HG03103 (cell line): ENCODE results near the gene PCDH9.

Experiments used
- ATAC-seq: cut with Tn5 transposase; IDR thresholded peaks from one replicate; pipeline ENCODE4 v1.9.1; 2021; ENCODE audit warnings: low read depth; ENCODE audit not compliant: unreplicated experiment

The PCDH9 gene

DNA sequence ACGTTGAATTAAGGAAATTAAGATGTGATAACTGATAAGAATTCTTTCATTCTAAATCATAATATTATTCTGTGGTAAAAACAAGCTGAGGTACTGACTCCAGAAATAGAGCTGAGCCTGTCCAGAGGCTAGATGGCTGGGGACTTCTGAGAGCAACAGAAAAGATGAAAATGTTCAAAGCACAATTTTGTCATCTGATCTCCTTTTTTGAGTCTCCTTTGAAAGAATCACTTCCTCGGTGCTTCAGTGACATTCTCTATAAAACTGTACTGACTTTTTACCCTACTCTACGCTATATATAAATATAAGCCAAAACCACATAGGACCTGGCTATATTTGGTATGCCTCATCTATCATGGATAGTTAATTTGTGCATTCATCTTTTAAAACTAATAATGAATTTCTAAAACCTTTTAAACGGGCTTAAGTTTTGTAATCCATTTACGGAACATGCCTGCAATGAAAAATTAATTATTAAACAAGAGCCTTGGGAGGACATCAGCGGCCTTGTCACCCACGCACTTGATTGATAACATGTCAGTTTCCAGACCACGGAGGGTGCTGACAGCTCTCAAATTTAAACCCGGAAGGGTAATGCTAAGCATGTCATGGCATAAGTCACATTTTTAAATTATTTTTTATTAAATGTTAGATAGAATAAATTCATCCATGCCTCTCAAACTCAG, 235.5 kb downstream of the PCDH9 start:
- ATAC-seq, result peak; percentile 37

GRCh38 chr13:66994097-66994496, 236.0 kb downstream of the PCDH9 start:
- ATAC-seq, result peak; percentile 61

DNA sequence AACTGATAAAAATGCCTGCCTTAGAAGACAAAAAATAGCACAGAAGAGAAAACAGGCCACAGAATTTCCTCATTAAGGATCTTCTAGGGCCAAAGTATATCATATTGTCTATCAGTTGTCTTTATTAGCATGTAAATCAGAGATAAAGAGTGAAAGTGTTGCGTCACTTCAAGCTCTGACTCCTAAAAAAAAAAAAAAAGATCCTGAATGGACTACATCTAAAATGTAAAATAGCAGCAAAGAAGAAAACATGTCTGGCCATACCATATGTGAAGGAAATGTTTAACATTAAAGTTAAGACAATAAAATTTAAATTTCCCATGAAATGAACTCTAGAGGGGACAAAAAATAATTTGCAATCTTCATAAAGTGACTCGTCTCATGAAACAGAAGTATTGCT, 237.4 kb downstream of the PCDH9 start:
- ATAC-seq, result no peak

DNA sequence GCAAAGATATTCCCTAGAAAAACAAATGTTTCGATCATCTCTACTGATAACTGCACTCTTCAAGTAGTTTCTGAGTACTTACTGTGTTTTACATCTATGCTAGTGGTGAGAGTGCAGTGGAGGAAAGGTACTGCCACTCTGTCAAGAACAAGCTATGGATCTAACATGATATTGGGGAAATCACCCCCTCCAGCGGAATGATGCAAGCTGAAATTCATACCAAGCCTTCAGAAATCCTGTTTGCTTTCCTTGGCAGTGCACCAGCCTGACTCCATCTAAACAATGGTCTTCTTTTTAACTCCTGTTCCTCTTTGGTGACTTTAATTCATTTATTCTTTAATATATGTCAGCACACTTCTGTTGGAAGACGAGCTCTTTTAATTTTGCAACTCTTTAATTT, 238.0 kb downstream of the PCDH9 start:
- ATAC-seq, result no peak

DNA sequence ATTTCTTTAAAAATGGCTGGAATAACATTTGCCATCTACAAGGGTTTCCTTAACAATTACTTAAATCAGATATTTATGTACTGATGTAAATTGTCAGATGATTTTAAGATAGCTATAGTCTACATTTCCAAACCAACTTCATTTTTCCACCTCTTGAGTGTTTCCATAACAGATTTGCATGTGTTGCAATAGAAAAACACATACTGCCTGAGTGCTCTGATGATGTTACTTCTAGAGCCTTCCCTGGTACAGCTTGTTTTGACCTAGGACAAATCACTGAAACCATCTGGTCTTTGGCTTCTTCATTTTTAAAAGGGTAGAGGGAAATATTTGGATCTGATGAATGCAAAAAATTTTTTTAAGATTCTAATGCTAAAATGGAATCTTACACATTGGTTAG, 245.9 kb downstream of the PCDH9 start:
- no peak for ATAC-seq

- ATAC-seq, result no peak
These were observed 248.2 kb downstream of the PCDH9 start for GRCh38 chr13:66981912-66982311.

DNA sequence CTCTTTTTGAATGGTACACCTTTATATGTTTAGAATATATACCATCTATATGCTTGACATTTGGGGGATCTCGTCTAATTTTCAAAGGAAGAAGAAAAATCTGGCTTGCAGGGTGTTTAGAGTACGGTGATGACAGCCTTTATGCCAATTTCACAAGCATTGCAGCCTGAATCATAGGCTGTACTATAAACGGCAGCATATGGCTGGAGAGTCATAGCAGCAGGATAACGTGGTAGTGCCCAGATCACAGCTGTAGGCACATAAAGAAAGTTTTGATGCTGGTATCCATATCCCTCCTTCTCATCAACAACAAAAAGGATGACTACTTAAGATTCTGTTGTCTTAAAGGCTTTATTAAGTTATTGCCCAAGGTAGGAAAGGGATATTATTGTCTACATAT, 253.0 kb downstream of the PCDH9 start:
- ATAC-seq, result no peak

GRCh38 chr13:66974889-66975288, 255.2 kb downstream of the PCDH9 start:
- no peak for ATAC-seq

GRCh38 chr13:66974174-66974573, 256.0 kb downstream of the PCDH9 start:
- ATAC-seq, result no peak

- ATAC-seq, result no peak
These were observed 257.5 kb downstream of the PCDH9 start for GRCh38 chr13:66972659-66973058.

DNA sequence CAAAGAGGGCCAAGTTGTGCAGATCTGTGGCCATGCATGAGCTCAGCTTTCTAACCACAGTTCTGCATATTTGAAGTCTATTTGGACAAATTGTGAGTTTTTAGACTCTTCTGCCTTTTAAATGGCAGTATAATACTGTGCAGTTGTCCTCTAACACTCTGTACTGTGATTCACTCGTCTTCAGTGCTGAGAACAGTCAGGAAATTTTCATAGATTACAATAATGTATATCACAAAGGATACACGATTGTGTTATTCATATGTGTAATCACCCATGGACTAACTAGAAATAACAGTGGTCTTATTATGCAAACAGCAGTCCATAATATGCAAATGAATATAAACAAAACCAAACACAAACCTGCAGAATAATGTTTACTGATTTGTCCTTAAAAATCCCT, 259.1 kb downstream of the PCDH9 start:
- no peak for ATAC-seq

DNA sequence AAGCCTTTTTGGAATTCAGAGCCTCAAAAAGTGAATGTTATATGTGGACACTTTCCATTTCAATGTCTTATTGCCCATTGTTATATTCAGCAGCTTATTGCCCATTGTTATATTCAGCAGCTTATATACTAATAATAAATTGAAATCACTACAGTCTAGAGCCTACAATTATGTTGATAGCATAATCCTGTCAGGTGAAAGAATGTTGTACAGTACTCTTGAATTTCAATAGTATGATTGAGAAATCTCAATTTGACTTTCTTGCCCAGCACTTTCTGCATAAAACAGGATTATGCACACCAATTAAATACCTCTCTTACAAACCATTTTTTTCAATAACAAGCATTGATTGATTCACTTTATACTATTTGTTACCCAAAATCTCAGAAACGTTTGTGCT, 260.8 kb downstream of the PCDH9 start:
- no peak for ATAC-seq

- no peak for ATAC-seq
These were observed 262.1 kb downstream of the PCDH9 start for GRCh38 chr13:66967811-66968597.

GRCh38 chr13:66965181-66965580, 265.0 kb downstream of the PCDH9 start:
- ATAC-seq, result no peak

- no peak for ATAC-seq
These were observed 267.2 kb downstream of the PCDH9 start for GRCh38 chr13:66962953-66963352.

GRCh38 chr13:66958611-66959010, 271.5 kb downstream of the PCDH9 start:
- no peak for ATAC-seq

- ATAC-seq, result no peak
These were observed 277.6 kb downstream of the PCDH9 start for GRCh38 chr13:66952507-66952906.

- no peak for ATAC-seq
These were observed 278.7 kb downstream of the PCDH9 start for GRCh38 chr13:66951426-66951825.

DNA sequence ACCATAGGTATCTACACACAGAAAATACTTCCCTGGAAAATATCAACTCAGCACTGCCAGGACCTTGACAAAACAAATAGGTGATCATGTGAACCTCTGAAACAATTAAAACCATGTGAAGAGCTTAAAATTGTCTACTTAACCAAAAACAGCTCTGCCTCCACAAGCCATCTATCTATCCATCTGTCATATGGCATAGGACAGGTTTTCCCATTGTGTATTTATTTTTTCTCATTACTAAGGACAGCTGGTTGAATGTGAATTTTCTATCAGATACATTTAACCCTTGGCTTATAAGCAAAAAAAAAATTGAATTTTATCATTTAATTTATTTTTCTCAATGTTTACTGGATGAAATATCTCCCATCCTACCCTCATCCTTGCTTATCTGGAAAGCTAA, 279.5 kb downstream of the PCDH9 start:
- ATAC-seq, result no peak

GRCh38 chr13:66948910-66949309, 281.2 kb downstream of the PCDH9 start:
- ATAC-seq, result no peak

DNA sequence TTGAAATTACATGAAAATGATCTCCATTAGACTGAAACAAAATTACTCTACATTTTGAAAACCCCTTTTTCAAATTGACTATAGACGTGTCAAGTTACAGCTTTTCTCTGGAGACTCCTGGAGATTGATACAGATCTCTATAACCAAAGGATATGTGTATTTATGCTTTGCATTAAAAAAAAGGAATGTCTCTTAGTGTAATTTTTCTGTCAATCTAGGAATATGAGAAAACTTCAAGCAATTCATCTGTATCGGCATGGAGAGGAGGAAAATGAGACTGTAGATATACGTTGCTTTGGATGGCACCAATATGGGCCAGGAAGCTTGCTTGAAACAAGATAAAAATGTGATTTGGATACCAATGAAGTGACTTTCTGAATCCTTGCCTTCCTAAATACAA, 286.6 kb downstream of the PCDH9 start:
- ATAC-seq, result no peak

- ATAC-seq, result no peak
These were observed 290.0 kb downstream of the PCDH9 start for GRCh38 chr13:66940113-66940512.
